ENCODE data around the gene PNN.
"Not testable (repeated sequence)": the region's sequence is repeated elsewhere in the genome, so short reads cannot be mapped to it uniquely, and the experiment has no call there.

The PNN gene

DNA sequence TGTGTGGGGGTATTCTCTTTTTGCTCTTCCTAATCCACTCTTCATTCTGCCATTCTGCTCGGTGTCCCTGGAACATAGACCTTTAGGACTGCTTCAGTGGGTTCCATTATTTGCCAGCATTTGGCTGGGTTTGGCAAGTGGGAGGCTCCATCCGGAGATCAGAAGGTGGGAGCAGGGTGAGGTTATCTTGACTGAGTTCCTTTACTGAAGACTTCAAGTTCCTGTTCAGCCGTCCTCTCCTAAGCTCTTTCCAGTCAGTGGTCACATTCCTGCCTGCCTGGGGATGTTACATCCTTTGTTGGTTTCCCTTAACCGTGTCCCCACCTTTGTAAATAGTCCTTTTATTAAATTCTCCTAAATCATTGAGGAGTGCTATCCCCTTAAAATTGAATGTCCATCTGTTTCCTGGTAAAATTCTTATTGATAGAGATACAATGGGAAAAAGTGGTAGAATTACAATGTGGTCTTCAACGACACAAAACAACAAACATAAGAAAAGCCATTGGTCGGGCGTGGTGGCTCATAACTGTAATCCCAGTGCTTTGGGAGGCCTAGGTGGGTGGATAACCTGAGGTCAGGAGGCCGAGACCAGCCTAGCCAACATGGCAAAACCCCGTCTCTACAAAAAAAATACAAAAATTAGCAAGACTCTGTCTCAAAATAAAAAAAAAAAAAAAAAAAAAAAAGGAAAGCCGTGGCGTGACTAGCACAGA, 53.6 kb downstream of the PNN start:
- H3K27me3 ChIP-seq (ENCODE audit: low read depth): no peaks in the 10 kb centered on the region
- no peak overlapping the region for H3K4me3 ChIP-seq
- H3K36me3 ChIP-seq (replicated peaks): no peaks in the 10 kb centered on the region
- no peaks in the 10 kb centered on the region for H3K4me1 ChIP-seq
- in situ Hi-C loops (cut with MboI; ENCODE audit: low sequenced_read_pairs): no loop called here
- no peaks in the 10 kb centered on the region for H3K9me3 ChIP-seq
- no peak for DNase-seq (ENCODE audit: low spot score in 2 of 2)

DNA sequence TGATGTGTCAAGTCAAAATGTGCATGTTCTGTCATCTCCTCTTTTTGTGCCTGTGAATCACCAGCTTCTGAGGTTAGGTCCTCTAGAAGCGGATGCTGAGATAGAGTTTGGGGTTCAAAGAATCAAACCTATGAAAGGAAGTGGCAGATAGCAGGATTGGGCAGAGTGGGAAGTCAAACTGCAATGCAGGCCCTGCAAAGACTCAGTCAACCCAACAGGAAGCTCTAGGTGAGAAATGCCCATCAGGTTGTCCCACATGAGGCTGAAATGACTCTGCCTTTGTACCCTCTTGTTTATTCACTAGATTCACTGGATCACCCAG, 54.1 kb downstream of the PNN start:
- Histone ChIP-seq H3K36me3 (replicated peaks) (no peaks in the 10 kb centered on the region), H3K9me3 (no peaks in the 10 kb centered on the region), H3K4me1 (no peaks in the 10 kb centered on the region), H3K4me3 (no peak overlapping the region), H3K27me3 (ENCODE audit: low read depth) (no peaks in the 10 kb centered on the region)
- no peak for DNase-seq (ENCODE audit: low spot score in 2 of 2)
- in situ Hi-C loops (cut with MboI; ENCODE audit: low sequenced_read_pairs): no loop called here

DNA sequence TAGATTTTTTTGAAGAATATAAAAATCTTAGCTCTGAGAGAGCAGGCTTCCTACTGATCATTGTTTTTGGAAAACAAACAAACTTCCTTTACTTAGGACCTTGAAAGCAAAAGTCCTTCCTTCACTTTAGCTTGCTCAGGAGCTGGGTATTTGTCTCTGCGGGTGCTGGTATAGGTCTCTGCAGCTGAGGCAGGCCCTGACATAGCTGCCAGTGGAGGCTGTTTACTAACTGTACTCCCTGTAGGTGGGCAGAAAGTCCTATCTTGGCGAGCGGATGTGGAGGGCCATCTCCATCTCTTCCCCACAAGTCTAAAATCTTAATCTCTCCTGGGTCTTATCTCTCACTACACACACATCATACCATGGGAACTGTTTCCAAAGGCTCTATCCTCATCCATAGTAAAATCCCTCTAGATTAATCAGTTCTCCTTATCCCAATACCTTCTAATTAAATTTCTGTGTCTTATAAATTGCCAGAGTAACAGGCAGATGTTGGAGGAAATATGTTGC, 54.6 kb downstream of the PNN start:
- no peaks in the 10 kb centered on the region for H3K4me1 ChIP-seq
- no peaks in the 10 kb centered on the region for H3K27me3 ChIP-seq (ENCODE audit: low read depth)
- H3K4me3 ChIP-seq: no peak overlapping the region
- no peaks in the 10 kb centered on the region for H3K9me3 ChIP-seq
- no peak for DNase-seq (ENCODE audit: low spot score in 2 of 2)
- no peaks in the 10 kb centered on the region for H3K36me3 ChIP-seq (replicated peaks)
- in situ Hi-C loops (cut with MboI; ENCODE audit: low sequenced_read_pairs): no loop called here

DNA sequence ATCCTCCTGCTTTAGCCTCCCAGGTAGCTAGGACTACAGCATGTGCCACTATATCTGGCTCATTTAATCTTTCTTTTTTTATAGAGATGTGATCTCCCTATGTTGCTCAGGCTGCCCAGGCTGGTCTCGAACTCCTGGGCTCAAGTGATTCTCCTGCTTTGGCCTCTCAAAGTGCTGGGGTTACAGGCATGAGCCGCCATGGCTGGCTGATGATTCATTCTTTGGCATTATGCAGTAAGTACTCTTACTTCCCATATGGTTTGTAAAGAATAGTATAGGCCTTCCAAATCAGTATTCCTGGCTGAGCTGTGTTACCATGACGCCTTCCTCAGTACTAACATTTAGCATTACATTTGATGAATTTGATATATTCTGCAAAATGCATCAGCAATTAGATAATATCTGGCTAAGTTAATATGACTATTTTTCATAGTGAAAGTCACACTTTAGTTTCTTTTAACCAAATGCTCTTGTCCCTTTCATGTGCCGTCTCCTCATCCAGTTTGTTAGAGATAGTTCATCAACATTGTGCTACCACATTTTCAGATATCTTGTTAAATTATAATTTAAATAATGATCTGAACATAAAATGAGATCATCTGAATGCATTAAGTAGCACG, 55.5 kb downstream of the PNN start:
- no peak for DNase-seq (ENCODE audit: low spot score in 2 of 2)
- in situ Hi-C loops (cut with MboI; ENCODE audit: low sequenced_read_pairs): no loop called here
- Histone ChIP-seq H3K36me3 (replicated peaks) (no peaks in the 10 kb centered on the region), H3K9me3 (no peaks in the 10 kb centered on the region), H3K4me1 (no peaks in the 10 kb centered on the region), H3K27me3 (ENCODE audit: low read depth) (no peaks in the 10 kb centered on the region), H3K4me3 (no peak overlapping the region)

DNA sequence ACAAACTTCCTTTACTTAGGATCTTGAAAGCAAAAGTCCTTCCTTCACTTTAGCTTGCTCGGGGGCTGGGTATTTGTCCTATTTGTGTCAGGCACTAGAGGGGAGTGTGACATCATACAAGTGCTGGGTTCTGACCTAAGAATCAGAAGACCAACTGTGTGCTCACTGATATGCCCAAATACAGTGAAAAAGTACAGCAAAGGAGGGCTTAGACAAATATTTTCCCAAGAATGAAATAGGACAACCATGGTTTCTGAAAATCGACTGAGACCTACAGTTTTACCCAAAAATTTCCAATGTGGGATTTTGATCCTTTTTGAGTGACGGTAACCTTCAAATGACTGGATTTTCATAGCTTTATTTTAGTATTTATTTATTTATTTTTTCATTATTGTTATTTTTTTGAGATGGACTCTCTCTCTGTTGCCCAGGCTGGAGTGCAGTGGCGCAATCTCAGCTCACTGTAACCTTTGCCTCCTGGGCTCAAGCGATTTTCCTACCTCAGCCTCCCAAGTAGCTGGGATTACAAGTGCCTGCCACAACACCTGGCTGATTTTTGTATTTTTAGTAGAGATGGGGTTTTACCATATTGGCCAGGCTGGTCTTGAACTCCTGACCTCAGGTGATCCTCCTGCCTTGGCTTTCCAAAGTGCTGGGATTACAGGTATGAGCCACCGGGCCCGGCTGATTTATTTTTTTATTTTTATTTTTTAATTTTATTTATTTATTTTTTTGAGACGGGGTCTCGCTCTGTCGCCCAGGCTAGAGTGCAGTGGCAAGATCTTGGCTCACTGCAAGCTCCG, 56.9 kb downstream of the PNN start:
- H3K4me1 ChIP-seq; H3K4me3 ChIP-seq; H3K36me3 ChIP-seq (replicated peaks); H3K27me3 ChIP-seq (ENCODE audit: low read depth); in situ Hi-C loops (cut with MboI; ENCODE audit: low sequenced_read_pairs); H3K9me3 ChIP-seq: not testable (repeated sequence)
- peak; percentile 13 to 29 for DNase-seq (ENCODE audit: low spot score in 2 of 2)
